Measurements from ENCODE around the gene SRRT.
"Not testable (repeated sequence)": the region's sequence is repeated elsewhere in the genome, so short reads cannot be mapped to it uniquely, and the experiment has no call there.

Gene SRRT

DNA sequence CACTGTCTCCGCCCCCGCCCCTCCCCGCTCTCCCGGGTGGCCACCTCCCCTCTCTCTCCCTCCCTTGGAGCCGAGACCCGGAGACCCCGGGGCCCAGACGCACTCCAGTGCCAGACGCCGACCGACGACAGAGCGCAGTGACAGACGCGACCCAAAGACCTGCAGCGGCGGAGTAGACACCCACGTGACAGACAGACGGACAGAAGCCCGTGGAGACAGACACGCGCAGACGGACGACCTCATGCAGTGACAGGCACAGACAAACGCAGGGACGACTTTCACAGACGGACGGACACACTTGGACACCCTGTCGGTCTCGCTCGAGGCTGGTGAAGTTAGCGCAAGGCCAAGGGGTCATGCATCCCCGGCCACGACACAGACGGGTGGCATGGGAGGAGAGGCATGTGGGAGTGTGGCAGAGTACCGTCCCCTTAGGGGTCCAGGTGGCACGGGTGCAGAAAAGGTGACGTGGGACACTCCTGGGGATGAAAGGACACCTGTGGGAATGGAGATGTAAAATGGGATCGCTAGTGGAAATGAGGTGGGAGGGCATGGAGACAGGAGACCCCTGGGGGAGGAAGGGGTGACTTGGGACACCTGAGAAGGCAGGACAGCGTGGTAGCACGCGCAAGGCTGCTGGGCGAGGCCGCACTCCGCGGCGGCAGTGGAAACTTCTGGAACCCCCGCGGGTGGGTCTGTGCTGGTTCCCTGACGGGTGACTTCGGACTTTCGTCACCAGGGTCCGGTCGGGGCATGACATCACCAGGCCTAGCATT, 21.2 kb downstream of the SRRT start:
- Mint-ChIP-seq H3K4me3 (peak overlapping the region; percentile 78), H3K27me3 (peaks cover 71% of the 10 kb centered on the region), H3K9me3 (no peaks in the 10 kb centered on the region), H3K4me1 (peaks cover 12% of the 10 kb centered on the region), H3K27ac (ENCODE audit: low read depth) (peak overlapping the region; percentile 78), H3K36me3 (ENCODE audit: insufficient read depth) (peaks cover 8% of the 10 kb centered on the region)
- peak in 1 of 2 donors; percentile 44 for DNase-seq (ENCODE audit: low spot score in 2 of 2)
- ATAC-seq (replicated peaks; ENCODE audit: extremely low read depth, poor library complexity, severe bottlenecking), result peak; percentile 57

- ATAC-seq (replicated peaks; ENCODE audit: extremely low read depth, poor library complexity, severe bottlenecking) (no peak), DNase-seq (ENCODE audit: low spot score in 2 of 2) (peak in 1 of 2 donors; percentile 46)
- Mint-ChIP-seq H3K36me3 (ENCODE audit: insufficient read depth) (peaks cover 8% of the 10 kb centered on the region), H3K4me3 (peak overlapping the region; percentile 78), H3K27ac (ENCODE audit: low read depth) (no peak overlapping the region), H3K27me3 (peaks cover 66% of the 10 kb centered on the region), H3K4me1 (peaks cover 12% of the 10 kb centered on the region), H3K9me3 (no peaks in the 10 kb centered on the region)
Measured at GRCh38 chr7:100896732-100897608, 22.1 kb downstream of the SRRT start.

- Mint-ChIP-seq H3K4me3 (peak overlapping the region; percentile 62), H3K36me3 (ENCODE audit: insufficient read depth) (peaks cover 8% of the 10 kb centered on the region), H3K4me1 (peaks cover 9% of the 10 kb centered on the region), H3K27ac (ENCODE audit: low read depth) (no peak overlapping the region), H3K9me3 (no peaks in the 10 kb centered on the region), H3K27me3 (peaks cover 63% of the 10 kb centered on the region)
- no peak for ATAC-seq (replicated peaks; ENCODE audit: extremely low read depth, poor library complexity, severe bottlenecking)
- DNase-seq (ENCODE audit: low spot score in 2 of 2), result no peak
Measured at GRCh38 chr7:100897772-100898454, 23.0 kb downstream of the SRRT start.

- peaks cover 61% of the 10 kb centered on the region for H3K27me3 Mint-ChIP-seq
- H3K27ac Mint-ChIP-seq (ENCODE audit: low read depth), result no peak overlapping the region
- H3K36me3 Mint-ChIP-seq (ENCODE audit: insufficient read depth), result peaks cover 8% of the 10 kb centered on the region
- ATAC-seq (replicated peaks; ENCODE audit: extremely low read depth, poor library complexity, severe bottlenecking) (no peak), DNase-seq (ENCODE audit: low spot score in 2 of 2) (no peak)
- H3K9me3 Mint-ChIP-seq, result no peaks in the 10 kb centered on the region
- no peak overlapping the region for H3K4me3 Mint-ChIP-seq
- peaks cover 8% of the 10 kb centered on the region for H3K4me1 Mint-ChIP-seq
Measured at GRCh38 chr7:100899432-100899831, 24.5 kb downstream of the SRRT start.

- Mint-ChIP-seq H3K27me3 (peaks cover 55% of the 10 kb centered on the region), H3K27ac (ENCODE audit: low read depth) (no peak overlapping the region), H3K36me3 (ENCODE audit: insufficient read depth) (peaks cover 7% of the 10 kb centered on the region), H3K9me3 (no peaks in the 10 kb centered on the region), H3K4me3 (no peak overlapping the region), H3K4me1 (peaks cover 5% of the 10 kb centered on the region)
- DNase-seq (ENCODE audit: low spot score in 2 of 2), result no peak
- ATAC-seq (replicated peaks; ENCODE audit: extremely low read depth, poor library complexity, severe bottlenecking), result no peak
Measured at GRCh38 chr7:100900978-100901377, 26.1 kb downstream of the SRRT start.

- H3K4me3 Mint-ChIP-seq, result no peak overlapping the region
- ATAC-seq (replicated peaks; ENCODE audit: extremely low read depth, poor library complexity, severe bottlenecking) (no peak), DNase-seq (ENCODE audit: low spot score in 2 of 2) (no peak)
- H3K27ac Mint-ChIP-seq (ENCODE audit: low read depth), result no peak overlapping the region
- H3K36me3 Mint-ChIP-seq (ENCODE audit: insufficient read depth), result peaks cover 5% of the 10 kb centered on the region
- H3K27me3 Mint-ChIP-seq, result peaks cover 48% of the 10 kb centered on the region
- H3K4me1 Mint-ChIP-seq, result no peaks in the 10 kb centered on the region
- H3K9me3 Mint-ChIP-seq, result no peaks in the 10 kb centered on the region
Measured at GRCh38 chr7:100901921-100902332, 27.0 kb downstream of the SRRT start.

- no peak overlapping the region for H3K4me3 Mint-ChIP-seq
- H3K4me1 Mint-ChIP-seq, result no peaks in the 10 kb centered on the region
- no peak for DNase-seq (ENCODE audit: low spot score in 2 of 2)
- no peak for ATAC-seq (replicated peaks; ENCODE audit: extremely low read depth, poor library complexity, severe bottlenecking)
- H3K9me3 Mint-ChIP-seq, result no peaks in the 10 kb centered on the region
- H3K27me3 Mint-ChIP-seq, result peaks cover 46% of the 10 kb centered on the region
- peaks cover 2% of the 10 kb centered on the region for H3K36me3 Mint-ChIP-seq (ENCODE audit: insufficient read depth)
- no peak overlapping the region for H3K27ac Mint-ChIP-seq (ENCODE audit: low read depth)
Measured at GRCh38 chr7:100902638-100903037, 27.7 kb downstream of the SRRT start.

GRCh38 chr7:100908512-100908911, 33.6 kb downstream of the SRRT start:
- Mint-ChIP-seq H3K4me1 (no peaks in the 10 kb centered on the region), H3K27ac (ENCODE audit: low read depth) (no peak overlapping the region), H3K27me3 (peaks cover 25% of the 10 kb centered on the region), H3K9me3 (no peaks in the 10 kb centered on the region), H3K36me3 (ENCODE audit: insufficient read depth) (no peaks in the 10 kb centered on the region), H3K4me3 (no peak overlapping the region)
- no peak for ATAC-seq (replicated peaks; ENCODE audit: extremely low read depth, poor library complexity, severe bottlenecking)
- DNase-seq (ENCODE audit: low spot score in 2 of 2), result no peak

DNA sequence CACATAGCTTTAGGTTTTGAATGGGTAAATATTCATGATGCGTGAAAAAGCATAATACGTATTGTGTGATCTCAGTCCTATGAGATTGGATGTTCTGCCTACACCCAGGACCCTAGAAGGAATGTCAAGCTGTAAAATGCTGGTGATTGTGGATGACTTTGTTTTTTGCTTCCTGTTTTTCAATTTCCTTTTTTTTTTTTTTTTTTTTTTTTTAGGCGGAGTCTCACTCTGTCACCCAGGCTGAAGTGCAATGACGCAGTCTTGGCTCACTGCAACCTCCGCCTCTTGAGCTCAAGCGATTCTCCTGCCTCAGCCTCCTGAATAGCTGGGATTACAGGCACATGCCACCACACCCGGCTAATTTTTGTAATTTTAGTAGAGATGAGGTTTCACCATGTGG, 35.5 kb downstream of the SRRT start:
- H3K9me3 Mint-ChIP-seq; H3K27ac Mint-ChIP-seq (ENCODE audit: low read depth); H3K4me1 Mint-ChIP-seq; ATAC-seq (replicated peaks; ENCODE audit: extremely low read depth, poor library complexity, severe bottlenecking); H3K36me3 Mint-ChIP-seq (ENCODE audit: insufficient read depth); DNase-seq (ENCODE audit: low spot score in 2 of 2); H3K4me3 Mint-ChIP-seq: not testable (repeated sequence)
- H3K27me3 Mint-ChIP-seq, result peaks cover 21% of the 10 kb centered on the region

DNA sequence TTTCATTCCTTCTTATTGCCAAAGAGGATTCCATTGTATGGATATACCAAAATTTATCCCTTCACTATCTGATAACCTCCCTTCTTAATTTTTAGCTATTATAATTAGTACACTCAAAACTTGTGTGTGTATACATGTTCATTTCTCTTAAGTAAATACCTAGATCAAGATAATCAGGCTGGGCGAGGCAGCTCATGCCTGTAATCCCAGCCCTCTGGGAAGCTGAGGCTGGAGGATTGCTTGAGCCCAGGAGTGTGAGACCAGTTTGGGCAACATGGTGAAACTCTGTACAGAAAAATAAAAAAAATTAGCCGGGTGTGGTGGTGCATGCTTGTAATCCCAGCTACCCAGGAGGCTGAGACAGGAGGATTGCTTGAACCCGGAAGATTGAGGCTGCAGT, 36.6 kb downstream of the SRRT start:
- H3K4me1 Mint-ChIP-seq, result no peaks in the 10 kb centered on the region
- H3K27me3 Mint-ChIP-seq, result peaks cover 27% of the 10 kb centered on the region
- H3K27ac Mint-ChIP-seq (ENCODE audit: low read depth), result no peak overlapping the region
- ATAC-seq (replicated peaks; ENCODE audit: extremely low read depth, poor library complexity, severe bottlenecking) (no peak), DNase-seq (ENCODE audit: low spot score in 2 of 2) (no peak)
- no peaks in the 10 kb centered on the region for H3K36me3 Mint-ChIP-seq (ENCODE audit: insufficient read depth)
- H3K9me3 Mint-ChIP-seq, result no peaks in the 10 kb centered on the region
- H3K4me3 Mint-ChIP-seq, result no peak overlapping the region

DNA sequence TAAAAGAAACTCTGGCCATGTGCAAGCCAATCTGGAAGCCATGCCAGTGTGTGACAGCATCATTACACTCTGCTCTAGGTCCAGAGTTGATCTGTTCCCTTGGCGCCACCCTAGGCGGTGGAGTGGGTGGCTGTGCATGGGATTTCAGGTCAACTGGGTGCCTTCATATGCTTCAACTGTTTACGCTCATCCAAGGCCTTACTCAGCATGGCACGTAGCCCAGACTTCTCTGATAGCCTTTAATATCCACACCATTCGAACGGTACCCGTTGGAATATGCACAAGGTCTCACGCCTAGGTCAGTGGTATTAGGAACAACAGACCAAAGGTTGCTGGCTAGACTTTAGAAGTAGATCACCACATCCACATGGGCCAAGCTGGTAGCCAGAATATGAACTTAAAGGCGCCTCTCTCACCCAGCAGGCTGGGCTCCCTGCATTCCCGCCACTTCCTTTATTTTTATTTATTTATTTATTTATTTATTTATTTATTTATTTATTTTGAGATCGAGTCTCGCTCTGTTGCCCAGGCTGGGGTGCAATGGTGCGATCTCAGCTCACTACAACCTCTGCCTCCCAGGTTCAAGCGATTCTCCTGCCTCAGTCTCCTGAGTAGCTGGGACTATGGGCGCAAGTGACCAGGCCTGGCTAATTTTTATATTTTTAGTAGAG, 39.4 kb downstream of the SRRT start:
- H3K27ac Mint-ChIP-seq (ENCODE audit: low read depth), result no peak overlapping the region
- DNase-seq (ENCODE audit: low spot score in 2 of 2) (no peak), ATAC-seq (replicated peaks; ENCODE audit: extremely low read depth, poor library complexity, severe bottlenecking) (no peak)
- peaks cover 41% of the 10 kb centered on the region for H3K27me3 Mint-ChIP-seq
- H3K9me3 Mint-ChIP-seq, result no peaks in the 10 kb centered on the region
- no peaks in the 10 kb centered on the region for H3K4me1 Mint-ChIP-seq
- no peak overlapping the region for H3K4me3 Mint-ChIP-seq
- H3K36me3 Mint-ChIP-seq (ENCODE audit: insufficient read depth), result no peaks in the 10 kb centered on the region

DNA sequence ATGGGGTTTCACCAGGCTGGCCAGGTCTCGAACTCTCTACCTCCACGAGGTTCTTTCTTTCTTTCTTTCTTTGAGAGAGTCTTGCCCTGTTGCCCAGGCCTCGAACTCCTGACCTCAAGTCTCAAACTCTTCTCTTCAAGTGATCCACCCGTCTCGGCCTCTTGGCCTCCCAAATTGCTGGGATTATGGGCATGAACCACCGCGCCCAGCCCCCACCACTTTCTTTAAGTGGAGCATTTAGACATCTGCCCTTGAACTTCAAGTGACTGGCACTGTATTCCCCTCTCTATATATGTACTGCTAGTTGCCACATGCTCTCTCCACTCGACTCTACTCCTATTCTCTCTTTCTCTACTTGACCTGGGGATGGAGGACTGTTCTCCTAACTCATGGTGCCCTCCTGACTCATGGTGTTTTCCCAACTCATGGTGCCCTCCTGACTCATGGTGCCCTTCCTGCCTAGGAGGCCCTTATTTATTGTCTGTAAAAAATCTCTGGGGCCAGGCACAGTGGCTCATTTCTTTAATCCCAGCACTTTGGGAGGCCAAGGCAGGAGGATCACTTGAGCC, 40.1 kb downstream of the SRRT start:
- Mint-ChIP-seq H3K27me3 (peaks cover 45% of the 10 kb centered on the region), H3K4me3 (no peak overlapping the region), H3K27ac (ENCODE audit: low read depth) (no peak overlapping the region), H3K4me1 (no peaks in the 10 kb centered on the region), H3K9me3 (no peaks in the 10 kb centered on the region), H3K36me3 (ENCODE audit: insufficient read depth) (no peaks in the 10 kb centered on the region)
- DNase-seq (ENCODE audit: low spot score in 2 of 2), result no peak
- ATAC-seq (replicated peaks; ENCODE audit: extremely low read depth, poor library complexity, severe bottlenecking), result no peak
